Mesenteric fat pad (tissue), 1 donor: Measurements from ENCODE around the gene UBAP1L. TPM values are rescaled to one million over a fixed set of nuclear protein-coding genes. Genes with fewer than 3 reads are reported as not detected.
"Not testable (repeated sequence)": the region's sequence is repeated elsewhere in the genome, so short reads cannot be mapped to it uniquely, and the experiment has no call there.

Experiments
- DNase-seq: peaks from one replicate; pipeline ENCODE4 v3.0.0-alpha.2; 2020; ENCODE audit warnings: low spot score
- total RNA-seq: library from RNA; stranded (reverse); fragmentation: NEBNext Ultra II Directional; extraction: Animal tissue kit (Norgen Biotek cat#: 25700); gene quantifications from one replicate; pipeline ENCODE4 v1.2.1, GENCODE V29; 2021
- donor health status: DM: yes; HTN: yes; CAD: no.

UBAP1L gene
- total RNA-seq, 1 donor from 2014 or later: 3.9 TPM

DNA sequence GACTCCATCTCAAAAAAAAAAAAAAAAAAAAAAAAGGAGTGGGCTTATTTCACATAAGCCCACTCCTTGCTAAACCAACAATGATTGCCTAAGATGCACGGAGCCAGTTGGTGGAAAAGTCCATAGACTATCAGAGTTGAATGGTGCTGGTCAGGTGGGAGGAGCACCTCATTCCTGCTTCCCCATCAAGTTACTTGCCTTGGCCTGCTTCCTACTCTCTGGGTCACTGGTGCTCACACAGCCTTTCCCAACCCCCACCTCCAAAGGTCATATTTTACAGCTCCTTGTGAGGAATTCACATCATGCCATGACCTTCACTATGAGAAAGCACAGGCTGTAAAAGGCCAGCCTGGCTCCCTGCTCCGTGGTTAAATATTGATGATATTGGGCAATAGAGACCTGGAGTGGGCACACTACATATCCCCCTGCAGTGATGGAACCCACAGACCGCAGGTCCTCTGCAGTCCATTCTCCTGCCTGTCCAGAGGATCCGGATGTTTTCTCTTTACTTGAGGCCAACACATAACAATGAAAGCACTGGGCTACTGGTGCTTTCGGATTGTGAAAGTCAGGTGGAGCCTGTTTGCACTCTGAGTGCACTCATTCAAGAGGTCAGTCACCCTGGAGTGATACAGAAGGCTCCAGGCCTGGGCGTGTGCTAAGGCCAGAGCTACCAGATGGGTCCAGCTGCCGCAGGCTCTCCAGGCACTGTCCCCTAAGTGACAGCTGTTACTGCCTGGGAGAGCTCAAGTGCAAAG, 70.1 kb downstream of the UBAP1L start, which contains the start of gene SLC51B:
SLC51B (plus strand) TSS at position 664 of the 758 bp plus-strand sequence. CDS start 4,618 bp downstream, outside the sequence.
- no peak for DNase-seq

DNA sequence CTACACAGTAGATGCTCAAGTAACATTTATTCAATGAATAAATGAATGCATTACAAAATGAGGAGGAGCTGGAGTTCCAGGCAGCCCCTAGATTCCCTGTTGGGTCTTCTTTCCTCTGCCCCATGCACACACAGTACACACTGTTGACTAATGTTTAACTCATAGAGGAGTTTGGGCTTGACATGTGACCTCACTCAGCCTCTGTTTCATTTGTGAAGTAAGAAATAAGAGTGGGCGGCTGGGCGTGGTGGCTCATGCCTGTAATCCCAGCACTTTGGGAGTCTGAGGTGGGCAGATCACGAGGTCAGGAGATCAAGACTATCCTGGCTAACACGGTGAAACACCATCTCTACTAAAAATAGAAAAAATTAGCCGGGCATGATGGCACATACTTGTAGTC, 70.8 kb downstream of the UBAP1L start:
- not testable (repeated sequence) for DNase-seq

GRCh38 chr15:65042776-65043327, 72.1 kb downstream of the UBAP1L start:
- DNase-seq: no peak

Other genes starting within 250 kb of the UBAP1L start
- gene ANKDD1A, start 203.3 kb downstream of the UBAP1L start, total RNA-seq: 19.3 TPM
- 93.7 TPM for gene SPG21, start 125.3 kb downstream of the UBAP1L start, total RNA-seq
- 14.5 TPM for gene MTFMT, start 85.6 kb downstream of the UBAP1L start, total RNA-seq
- gene SLC51B, start 69.8 kb downstream of the UBAP1L start, total RNA-seq: not detected
- 4.7 TPM for gene RASL12, start 47.2 kb downstream of the UBAP1L start, total RNA-seq
- gene KBTBD13, start 38.5 kb downstream of the UBAP1L start, total RNA-seq: not detected
- gene PDCD7, start 18.6 kb upstream of the UBAP1L start, total RNA-seq: 22.9 TPM
- 47.7 TPM for gene CLPX, start 70.1 kb upstream of the UBAP1L start, total RNA-seq
- gene CILP, start 96.3 kb upstream of the UBAP1L start, total RNA-seq: 27.3 TPM
- 6.0 TPM for gene PARP16, start 171.7 kb upstream of the UBAP1L start, total RNA-seq
- gene RNU5A-1, start 180.9 kb upstream of the UBAP1L start, total RNA-seq: not detected
- 29.8 TPM for gene RNU5B-1, start 189.5 kb upstream of the UBAP1L start, total RNA-seq